ENCODE data around the gene FUT9. TPM values are rescaled to one million over a fixed set of nuclear protein-coding genes. Genes with fewer than 3 reads are reported as not detected.

The FUT9 gene
- total RNA-seq, 1 experiment from 2014 or later, result 0.04 TPM

GRCh38 chr6:96223695-96224094 is 207.9 kb downstream of the FUT9 start:
- no peak overlapping the region for H3K4me3 ChIP-seq (ENCODE audit: low read length)
- POLR2A ChIA-PET (ENCODE audit: unreplicated experiment), result no interaction called here
- BruUV-seq (replicated peaks), result no TSS peak
- DNase-seq (no peak), ATAC-seq (no peak)
- H3K4me1 ChIP-seq (ENCODE audit: insufficient read depth, low read length), result no peaks in the 10 kb centered on the region
- no peak overlapping the region for H2AFZ ChIP-seq (ENCODE audit: low read length)
- H3K9ac ChIP-seq (ENCODE audit: low read length), result no peak overlapping the region
- no peaks in the 10 kb centered on the region for H4K20me1 ChIP-seq (ENCODE audit: low read length)
- no peaks in the 10 kb centered on the region for H3K9me3 ChIP-seq (ENCODE audit: low read length)
- intact Hi-C loops (cut with micrococcal nuclease), result no loop called here
- CTCF ChIA-PET, result no interaction called here
- no peaks in the 10 kb centered on the region for H3K27me3 ChIP-seq (ENCODE audit: low read length)
- no peaks in the 10 kb centered on the region for H3F3A ChIP-seq (ENCODE audit: low read length, unreplicated experiment)
- no peak for TF ChIP-seq EZH2 (IDR thresholded peaks at IDR 0.05; ENCODE audit: low read length, unreplicated experiment)
- TF ChIP-seq EZH2phosphoT487 (IDR thresholded peaks at IDR 0.05; ENCODE audit: borderline replicate concordance, low read length), result no peak
- TF ChIP-seq CTCF (conservative IDR thresholded peaks at IDR 0.05; ENCODE audit: low read depth, low read length), result no peak
- no peak overlapping the region for H3K27ac ChIP-seq (ENCODE audit: low read length)
- H3K4me2 ChIP-seq (ENCODE audit: low read length), result no peak overlapping the region
- no peaks in the 10 kb centered on the region for H3K79me2 ChIP-seq (ENCODE audit: low read length)
- H3K36me3 ChIP-seq (ENCODE audit: low read depth, low read length), result no peaks in the 10 kb centered on the region
- no peaks in the 10 kb centered on the region for H3K9me2 ChIP-seq (replicated peaks; ENCODE audit: low read length)

GRCh38 chr6:96227135-96227534 is 211.4 kb downstream of the FUT9 start:
- Histone ChIP-seq H3K9me3 (ENCODE audit: low read length) (no peaks in the 10 kb centered on the region), H3K9ac (ENCODE audit: low read length) (no peak overlapping the region), H3K9me2 (replicated peaks; ENCODE audit: low read length) (no peaks in the 10 kb centered on the region), H3F3A (ENCODE audit: low read length, unreplicated experiment) (no peaks in the 10 kb centered on the region), H3K27me3 (ENCODE audit: low read length) (no peaks in the 10 kb centered on the region), H3K4me2 (ENCODE audit: low read length) (no peak overlapping the region), H3K79me2 (ENCODE audit: low read length) (no peaks in the 10 kb centered on the region), H3K36me3 (ENCODE audit: low read depth, low read length) (no peaks in the 10 kb centered on the region), H2AFZ (ENCODE audit: low read length) (no peak overlapping the region), H3K27ac (ENCODE audit: low read length) (no peak overlapping the region), H3K4me1 (ENCODE audit: insufficient read depth, low read length) (no peaks in the 10 kb centered on the region), H3K4me3 (ENCODE audit: low read length) (no peak overlapping the region), H4K20me1 (ENCODE audit: low read length) (no peaks in the 10 kb centered on the region)
- ATAC-seq (no peak), DNase-seq (no peak)
- intact Hi-C loops (cut with micrococcal nuclease), result no loop called here
- ChIA-PET POLR2A (ENCODE audit: unreplicated experiment) (no interaction called here), CTCF (no interaction called here)
- BruUV-seq (replicated peaks), result no TSS peak
- TF ChIP-seq EZH2phosphoT487 (IDR thresholded peaks at IDR 0.05; ENCODE audit: borderline replicate concordance, low read length), result no peak
- TF ChIP-seq EZH2 (IDR thresholded peaks at IDR 0.05; ENCODE audit: low read length, unreplicated experiment), result no peak
- TF ChIP-seq CTCF (conservative IDR thresholded peaks at IDR 0.05; ENCODE audit: low read depth, low read length), result no peak

- Histone ChIP-seq H3K9me2 (replicated peaks; ENCODE audit: low read length) (no peaks in the 10 kb centered on the region), H3K9me3 (ENCODE audit: low read length) (no peaks in the 10 kb centered on the region), H3K4me2 (ENCODE audit: low read length) (no peak overlapping the region), H3K27me3 (ENCODE audit: low read length) (no peaks in the 10 kb centered on the region), H3K36me3 (ENCODE audit: low read depth, low read length) (no peaks in the 10 kb centered on the region), H3K4me3 (ENCODE audit: low read length) (no peak overlapping the region), H2AFZ (ENCODE audit: low read length) (no peak overlapping the region), H3K4me1 (ENCODE audit: insufficient read depth, low read length) (no peaks in the 10 kb centered on the region), H3K79me2 (ENCODE audit: low read length) (no peaks in the 10 kb centered on the region), H3K9ac (ENCODE audit: low read length) (no peak overlapping the region), H3K27ac (ENCODE audit: low read length) (no peak overlapping the region), H4K20me1 (ENCODE audit: low read length) (no peaks in the 10 kb centered on the region), H3F3A (ENCODE audit: low read length, unreplicated experiment) (no peaks in the 10 kb centered on the region)
- no peak for TF ChIP-seq CTCF (conservative IDR thresholded peaks at IDR 0.05; ENCODE audit: low read depth, low read length)
- TF ChIP-seq EZH2phosphoT487 (IDR thresholded peaks at IDR 0.05; ENCODE audit: borderline replicate concordance, low read length), result no peak
- no TSS peak for BruUV-seq (replicated peaks)
- no peak for DNase-seq
- intact Hi-C loops (cut with micrococcal nuclease), result no loop called here
- ChIA-PET CTCF (no interaction called here), POLR2A (ENCODE audit: unreplicated experiment) (no interaction called here)
- no peak for ATAC-seq
Measured at GRCh38 chr6:96234444-96234843, 218.7 kb downstream of the FUT9 start.

All from PC-3 (cell line).